Measurements from ENCODE around the gene FNDC5.

Gene FNDC5

GRCh38 chr1:32897082-32898049, 26.7 kb upstream of the FNDC5 start:
- DNase-seq (ENCODE audit: low read depth) = no peak

GRCh38 chr1:32896451-32896850, 25.7 kb upstream of the FNDC5 start:
- no peak for DNase-seq (ENCODE audit: low read depth)

- DNase-seq (ENCODE audit: low read depth) = no peak
Observed at GRCh38 chr1:32895325-32896215, 24.9 kb upstream of the FNDC5 start.

- no peak for DNase-seq (ENCODE audit: low read depth)
Observed at GRCh38 chr1:32894681-32895080, 24.0 kb upstream of the FNDC5 start.

- no peak for DNase-seq (ENCODE audit: low read depth)
Observed at GRCh38 chr1:32894019-32894600, 23.4 kb upstream of the FNDC5 start.

- DNase-seq (ENCODE audit: low read depth) = no peak
Observed at GRCh38 chr1:32893198-32894018, 22.7 kb upstream of the FNDC5 start.

- DNase-seq (ENCODE audit: low read depth) = no peak
Observed at GRCh38 chr1:32892368-32893197, 21.9 kb upstream of the FNDC5 start.

GRCh38 chr1:32891630-32892029, 20.9 kb upstream of the FNDC5 start:
- DNase-seq (ENCODE audit: low read depth) = no peak

GRCh38 chr1:32891241-32891570, 20.5 kb upstream of the FNDC5 start:
- DNase-seq (ENCODE audit: low read depth) = no peak

GRCh38 chr1:32890516-32891240, 20.0 kb upstream of the FNDC5 start:
- DNase-seq (ENCODE audit: low read depth) = no peak

- no peak for DNase-seq (ENCODE audit: low read depth)
Observed at GRCh38 chr1:32889731-32890278, 19.1 kb upstream of the FNDC5 start.

GRCh38 chr1:32888677-32889420, 18.1 kb upstream of the FNDC5 start:
- DNase-seq (ENCODE audit: low read depth) = no peak

GRCh38 chr1:32888134-32888533, 17.4 kb upstream of the FNDC5 start:
- no peak for DNase-seq (ENCODE audit: low read depth)

GRCh38 chr1:32887623-32888022, 16.9 kb upstream of the FNDC5 start:
- no peak for DNase-seq (ENCODE audit: low read depth)

- no peak for DNase-seq (ENCODE audit: low read depth)
Observed at GRCh38 chr1:32886828-32887414, 16.2 kb upstream of the FNDC5 start.

GRCh38 chr1:32886004-32886827, 15.5 kb upstream of the FNDC5 start, which contains the start of gene HPCA:
TSS of gene HPCA (plus strand) at chr1:32886491. CDS start at chr1:32888899, 2,408 bp downstream.
- no peak for DNase-seq (ENCODE audit: low read depth)

GRCh38 chr1:32885676-32886003, 14.9 kb upstream of the FNDC5 start:
- DNase-seq (ENCODE audit: low read depth) = no peak

- no peak for DNase-seq (ENCODE audit: low read depth)
Observed at GRCh38 chr1:32884726-32885125, 14.0 kb upstream of the FNDC5 start.

All from HS-27A (cell line).